ENCODE data around the gene PBX4. TPM values are rescaled to one million over a fixed set of nuclear protein-coding genes. Genes with fewer than 3 reads are reported as not detected.
A peak's percentile ranks its signal among the peaks of the same experiment; 100 is the strongest.

The PBX4 gene
- total and polyA plus RNA-seq, 2 of the 8 experiments (the other 6 are each of a cell fraction or from before 2014, with no cell fraction given): 3.4 to 3.8 TPM

GRCh38 chr19:19637523-19638251 lies 19.2 kb upstream of the PBX4 start (continued):
- no peak for TF ChIP-seq SUZ12 (IDR thresholded peaks at IDR 0.05; ENCODE audit: low read length)
- TF ChIP-seq POLR2A (IDR thresholded peaks at IDR 0.05; ENCODE audit: control extremely low read depth in 1 of 2, low read depth in 2 of 2, low read length in 2 of 2): no peak
- TF ChIP-seq GTF2F1 (IDR thresholded peaks at IDR 0.05; ENCODE audit: borderline replicate concordance, low read depth, low read length): no peak
- TF ChIP-seq KDM1A (IDR thresholded peaks at IDR 0.05; ENCODE audit: borderline replicate concordance, low read length): no peak
- TF ChIP-seq SIN3A (conservative IDR thresholded peaks at IDR 0.05 in 1 of 2, IDR thresholded peaks at IDR 0.05 in 1 of 2; ENCODE audit: low read depth in 1 of 2, low read length in 2 of 2): no peak; a peak in 1 of 4 replicates
- no peak for TF ChIP-seq ATF3 (IDR thresholded peaks at IDR 0.05; ENCODE audit: insufficient read depth, low read depth, low read length)
- no peak for TF ChIP-seq KDM4A (IDR thresholded peaks at IDR 0.05; ENCODE audit: low read depth, low read length, severe bottlenecking)
- no peak for TF ChIP-seq BCL11A (IDR thresholded peaks at IDR 0.05; ENCODE audit: low read depth in 2 of 2, low read length in 2 of 2)
- TF ChIP-seq CTCF (IDR thresholded peaks at IDR 0.05; ENCODE audit: control extremely low read depth in 1 of 3, insufficient read depth in 1 of 3, low read depth in 1 of 3, low read length in 3 of 3): peak; percentile 40 to 51 (median 45)
- no peak for TF ChIP-seq HDAC6 (IDR thresholded peaks at IDR 0.05; ENCODE audit: low read depth, low read length)
- TF ChIP-seq EGR1 (IDR thresholded peaks at IDR 0.05; ENCODE audit: borderline replicate concordance, low read depth, low read length): no peak
- TF ChIP-seq TBP (IDR thresholded peaks at IDR 0.05; ENCODE audit: low read depth, low read length): no peak
- TF ChIP-seq ASH2L (IDR thresholded peaks at IDR 0.05; ENCODE audit: low read length): peak; percentile 10
- no peak for TF ChIP-seq HDAC2 (IDR thresholded peaks at IDR 0.05; ENCODE audit: borderline replicate concordance in 1 of 2, low read depth in 2 of 2, low read length in 2 of 2)
- no peak for TF ChIP-seq SIX5 (IDR thresholded peaks at IDR 0.05; ENCODE audit: low read depth, low read length)
- TF ChIP-seq JUN (IDR thresholded peaks at IDR 0.05; ENCODE audit: low read depth, low read length): no peak
- no peak for TF ChIP-seq SP4 (IDR thresholded peaks at IDR 0.05; ENCODE audit: low read length)
